Spleen (tissue), 11 donors: ENCODE results near the gene GARIN5B. TPM values are rescaled to one million over a fixed set of nuclear protein-coding genes. Genes with fewer than 3 reads are reported as not detected.

Experiments
- DNase-seq: peaks from one replicate; pipeline ENCODE4 v3.0.0-alpha.2; 2020
- H3K27ac ChIP-seq, 8 donors: fragments of 200-600 bp; sonication (generic) in 7 of 8; 1 replicate in 4 of 8; 2 replicates in 4 of 8; pipeline versions ENCODE4 v1.5.0 to v1.8.0; 2016 to 2021; ENCODE audit warnings: inconsistent platforms in 4 of 8, mild to moderate bottlenecking in 4 of 8, moderate library complexity in 1 of 8
- H3K27me3 ChIP-seq, 7 donors: fragments of 200-600 bp; sonication (generic) in 6 of 7; replicated peaks in 1 of 7; 1 replicate in 4 of 7; 2 replicates in 3 of 7; pipeline versions ENCODE4 v1.5.0 to v1.8.0; 2016 to 2021; ENCODE audit warnings: inconsistent platforms in 3 of 7, mild to moderate bottlenecking in 1 of 7
- H3K36me3 ChIP-seq, 6 donors: fragments of 200-600 bp; sonication (generic) in 5 of 6; 1 replicate in 4 of 6; 2 replicates in 2 of 6; pipeline versions ENCODE4 v1.5.0 to v1.8.0; 2016 to 2021; ENCODE audit warnings: inconsistent platforms in 2 of 6
- H3K4me1 ChIP-seq, 6 donors: fragments of 200-600 bp; sonication (generic) in 5 of 6; 1 replicate in 3 of 6; 2 replicates in 3 of 6; pipeline versions ENCODE4 v1.5.0 to v1.8.0; 2016 to 2021; ENCODE audit warnings: inconsistent platforms in 3 of 6
- H3K4me3 ChIP-seq, 8 donors: fragments of 200-600 bp; sonication (generic) in 7 of 8; 1 replicate in 4 of 8; 2 replicates in 4 of 8; pipeline versions ENCODE4 v1.5.0 to v1.8.0; 2016 to 2021; ENCODE audit warnings: inconsistent platforms in 4 of 8, mild to moderate bottlenecking in 4 of 8, moderate library complexity in 2 of 8
- H3K9me3 ChIP-seq, 8 donors: fragments of 200-600 bp; sonication (generic) in 7 of 8; 1 replicate in 4 of 8; 2 replicates in 4 of 8; pipeline versions ENCODE4 v1.5.0 to v1.8.0; 2016 to 2021; ENCODE audit warnings: inconsistent platforms in 4 of 8
- CTCF ChIP-seq, 11 experiments: fragments of 200-600 bp in 7 of 11; fragments of 450-650 bp in 4 of 11; sonication (generic) in 4 of 11; IDR thresholded peaks in 8 of 11; conservative IDR thresholded peaks in 3 of 11; 1 replicate in 7 of 11; 2 replicates in 4 of 11; pipeline versions ENCODE4 v1.4.0 to v1.8.0; 2016 to 2021; ENCODE audit warnings: antibody characterized with exemption in 11 of 11, inconsistent platforms in 4 of 11, mild to moderate bottlenecking in 1 of 11
- POLR2A ChIP-seq, 3 donors: fragments of 450-650 bp; IDR thresholded peaks; one replicate each; pipeline ENCODE4 v1.5.1; 2017; ENCODE audit warnings: antibody characterized with exemption in 3 of 3, mild to moderate bottlenecking in 1 of 3
- POLR2AphosphoS5 ChIP-seq, 3 donors: sonication (generic); formaldehyde crosslinking; IDR thresholded peaks; one replicate each; pipeline ENCODE4 v1.5.1; 2017; ENCODE audit warnings: antibody characterized with exemption in 3 of 3
- WGBS, 5 donors: extraction: QIAGEN DNeasy Blood & Tissue Kit in 3 of 5; methylation state at CpG; one replicate each; pipeline versions ENCODE4 v1.1.5 to v1.1.7; 2013 to 2018; 5-methylcytosine and 5-hydroxymethylcytosine counted together
- intact Hi-C: fragments of 100-400 bp; cut with DNase I; formaldehyde crosslinking; loops from one replicate; pipeline ENCODE4 v1.15.0; 2023; ENCODE audit warnings: low total_unique reads
- polyA plus RNA-seq, 3 donors: library from polyadenylated mRNA; stranded (reverse); fragments of 200-250 nt; gene quantifications; one replicate each; pipeline ENCODE4 v1.2.1, GENCODE V29; 2013
- total RNA-seq, 7 donors: library from RNA; depleted of rRNA in 3 of 7; stranded (reverse); fragments of >200 nt in 3 of 7; fragmentation: NEBNext Ultra II Directional in 4 of 7; extraction: Animal tissue kit (Norgen Biotek cat#: 25700) in 4 of 7; gene quantifications; one replicate each; pipeline versions ENCODE4 v1.1.0 to v1.2.1, GENCODE V29; 2016 to 2021
- donor health status: healthy with polysubstance abuse.
- donor health status: DM: no; HTN: no; CAD: no; lungs with moderate emphysema.
- donor health status: DM: no; HTN: no; CAD: no.
- donor health status: Bipolar disorder and iron deficiency.
- donor health status: healthy.
- donor health status: DM: no; HTN: no; CAD: no.
- donor health status: DM: yes; HTN: yes; CAD: no.

Gene GARIN5B
- total and polyA plus RNA-seq, 10 donors, result not detected

GRCh38 chr19:55305983-55306562 lies 57.0 kb downstream of the GARIN5B start:
- no peak overlapping the region for H3K4me3 ChIP-seq
- intact Hi-C loops, result no loop called here
- H3K9me3 ChIP-seq, result peaks cover 0 to 6% (median 0%) of the 10 kb centered on the region in 8 donors
- no peaks in the 10 kb centered on the region for H3K27me3 ChIP-seq
- H3K36me3 ChIP-seq, result peaks cover 0 to 16% (median 0%) of the 10 kb centered on the region in 6 donors
- no peak overlapping the region for H3K27ac ChIP-seq
- H3K4me1 ChIP-seq, result peaks cover 0 to 17% (median 12%) of the 10 kb centered on the region in 6 donors
- no peak for DNase-seq
- 85 to 93% (median 87%) methylated on average over 15 to 17 of the region's 17 CpGs for WGBS, 5 donors
- TF ChIP-seq POLR2AphosphoS5 (IDR thresholded peaks at IDR 0.05) (no peak), POLR2A (IDR thresholded peaks at IDR 0.05) (no peak), CTCF (IDR thresholded peaks at IDR 0.05 in 8 of 11, conservative IDR thresholded peaks at IDR 0.05 in 3 of 11) (no peak)

DNA sequence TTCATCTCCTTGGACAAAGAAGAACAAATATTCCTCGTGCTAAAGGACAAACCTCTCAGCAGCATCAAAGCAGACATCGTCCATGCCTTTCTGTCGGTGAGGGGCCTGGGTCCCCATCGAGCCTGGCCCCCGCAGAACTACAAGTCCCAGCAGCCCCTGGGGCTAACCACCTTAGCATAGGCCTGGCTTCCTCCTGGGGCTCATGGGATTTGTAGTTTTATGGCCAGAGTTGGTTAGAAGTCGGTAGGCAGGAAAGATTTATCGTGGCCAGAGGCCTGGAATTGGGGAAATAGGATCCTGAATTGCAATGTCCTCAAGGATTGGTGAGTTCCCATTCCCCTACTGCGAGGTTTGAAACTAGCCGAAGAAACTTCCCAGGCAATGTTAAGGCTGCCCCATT lies 57.6 kb downstream of the GARIN5B start:
- peaks cover 0 to 6% (median 0%) of the 10 kb centered on the region in 8 donors for H3K9me3 ChIP-seq
- no peak overlapping the region for H3K4me3 ChIP-seq
- no peaks in the 10 kb centered on the region for H3K27me3 ChIP-seq
- no peak for TF ChIP-seq POLR2A (IDR thresholded peaks at IDR 0.05)
- TF ChIP-seq POLR2AphosphoS5 (IDR thresholded peaks at IDR 0.05), result no peak
- TF ChIP-seq CTCF (IDR thresholded peaks at IDR 0.05 in 8 of 11, conservative IDR thresholded peaks at IDR 0.05 in 3 of 11), result no peak
- peaks cover 0 to 18% (median 12%) of the 10 kb centered on the region in 6 donors for H3K4me1 ChIP-seq
- no peak overlapping the region for H3K27ac ChIP-seq
- 67 to 83% (median 72%) methylated on average over 9 of the region's 9 CpGs for whole genome bisulfite sequencing, 5 donors
- intact Hi-C loops, result no loop called here
- DNase-seq, result no peak
- peaks cover 0 to 16% (median 0%) of the 10 kb centered on the region in 6 donors for H3K36me3 ChIP-seq

DNA sequence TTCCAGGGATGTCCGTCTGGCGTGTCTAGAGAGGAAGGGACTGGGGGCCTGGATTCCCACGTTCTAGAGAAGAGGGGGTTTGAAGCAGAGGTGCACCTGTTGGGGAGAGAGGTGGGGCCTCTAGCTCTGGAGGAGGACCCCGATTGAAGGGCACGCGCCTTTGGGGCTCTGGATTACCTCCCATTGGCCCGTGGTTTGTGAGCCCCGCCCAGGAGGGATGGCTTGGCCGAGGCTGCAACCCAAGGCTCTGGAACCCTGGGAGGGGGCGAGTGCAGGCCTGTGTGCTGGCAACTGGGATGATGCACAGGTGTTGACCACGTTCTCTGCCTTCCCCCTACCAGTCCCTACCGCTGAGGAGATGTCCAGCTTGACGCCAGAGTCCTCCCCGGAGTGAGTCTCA lies 58.1 kb downstream of the GARIN5B start:
- no peak for DNase-seq
- TF ChIP-seq CTCF (IDR thresholded peaks at IDR 0.05 in 8 of 11, conservative IDR thresholded peaks at IDR 0.05 in 3 of 11) (no peak), POLR2AphosphoS5 (IDR thresholded peaks at IDR 0.05) (no peak), POLR2A (IDR thresholded peaks at IDR 0.05) (no peak)
- peaks cover 0 to 18% (median 12%) of the 10 kb centered on the region in 6 donors for H3K4me1 ChIP-seq
- peaks cover 0 to 3% (median 0%) of the 10 kb centered on the region in 7 donors for H3K27me3 ChIP-seq
- intact Hi-C loops, result no loop called here
- no peak overlapping the region for H3K27ac ChIP-seq
- 74 to 88% (median 81%) methylated on average over 13 to 14 of the region's 14 CpGs for WGBS, 5 donors
- no peak overlapping the region for H3K4me3 ChIP-seq
- peaks cover 0 to 6% (median 0%) of the 10 kb centered on the region in 8 donors for H3K9me3 ChIP-seq
- H3K36me3 ChIP-seq, result peaks cover 0 to 16% (median 0%) of the 10 kb centered on the region in 6 donors

Other genes with a start within 250 kb of the GARIN5B start
- 100 to 1,000 TPM in 5 of 7 donors, 10 to 100 TPM in 2; 88.2 to 193 (median 129) TPM for gene PPP1R12C, start 245.6 kb downstream of the GARIN5B start, total RNA-seq
- 100 to 1,000 TPM in 2 of 3 donors, 10 to 100 TPM in 1; 98.2 to 292 (median 263) TPM for gene PPP1R12C, start 245.6 kb downstream of the GARIN5B start, polyA plus RNA-seq
- gene TNNT1, start 214.1 kb downstream of the GARIN5B start, total RNA-seq, result 1 to 10 TPM in 4 of 7 donors, not detected in 3; 1.3 to 5.4 (median 2.6) TPM
- 1 to 10 TPM in 1 of 3 donors, under 1 TPM in 2; 0.26 to 6.2 (median 0.94) TPM for gene TNNT1, start 214.1 kb downstream of the GARIN5B start, polyA plus RNA-seq
- not detected for gene TNNI3, start 205.5 kb downstream of the GARIN5B start, total RNA-seq
- under 1 TPM; 0.15 to 0.74 (median 0.70) TPM for gene TNNI3, start 205.5 kb downstream of the GARIN5B start, polyA plus RNA-seq
- gene DNAAF3, start 196.6 kb downstream of the GARIN5B start, total RNA-seq, result 1 to 10 TPM in 2 of 7 donors, under 1 TPM in 3, not detected in 2; 0.68 to 1.1 (median 0.76) TPM
- under 1 TPM; 0.28 to 0.45 (median 0.36) TPM for gene DNAAF3, start 196.6 kb downstream of the GARIN5B start, polyA plus RNA-seq
- gene SYT5, start 183.0 kb downstream of the GARIN5B start, total RNA-seq, result 1 to 10 TPM in 1 of 7 donors, not detected in 6; 1.4 TPM
- gene SYT5, start 183.0 kb downstream of the GARIN5B start, polyA plus RNA-seq, result under 1 TPM; 0.06 to 0.23 (median 0.13) TPM
- 10 to 100 TPM; 36.8 to 97.9 (median 53.8) TPM for gene PTPRH, start 153.8 kb downstream of the GARIN5B start, total RNA-seq
- gene PTPRH, start 153.8 kb downstream of the GARIN5B start, polyA plus RNA-seq, result 10 to 100 TPM in 2 of 3 donors, 1 to 10 TPM in 1; 6.5 to 31.7 (median 14.9) TPM
- gene TMEM86B, start 134.5 kb downstream of the GARIN5B start, total RNA-seq, result 10 to 100 TPM in 3 of 7 donors, 1 to 10 TPM in 4; 7.5 to 11.7 (median 9.6) TPM
- 10 to 100 TPM; 11.8 to 31.5 (median 28.2) TPM for gene TMEM86B, start 134.5 kb downstream of the GARIN5B start, polyA plus RNA-seq
- 100 to 1,000 TPM; 113 to 150 (median 133) TPM for gene PPP6R1, start 104.2 kb downstream of the GARIN5B start, total RNA-seq
- 10 to 100 TPM; 49.2 to 90.5 (median 65.1) TPM for gene PPP6R1, start 104.2 kb downstream of the GARIN5B start, polyA plus RNA-seq
- gene HSPBP1, start 83.2 kb downstream of the GARIN5B start, total RNA-seq, result 10 to 100 TPM; 14.2 to 26.8 (median 17.6) TPM
- gene HSPBP1, start 83.2 kb downstream of the GARIN5B start, polyA plus RNA-seq, result 10 to 100 TPM; 14.2 to 27.0 (median 26.4) TPM
- 1 to 10 TPM in 5 of 7 donors, under 1 TPM in 2; 0.79 to 2.9 (median 1.7) TPM for gene BRSK1, start 79.3 kb downstream of the GARIN5B start, total RNA-seq
- 1 to 10 TPM in 2 of 3 donors, under 1 TPM in 1; 0.70 to 1.5 (median 1.0) TPM for gene BRSK1, start 79.3 kb downstream of the GARIN5B start, polyA plus RNA-seq
- 10 to 100 TPM in 3 of 7 donors, 1 to 10 TPM in 4; 5.6 to 34.1 (median 9.9) TPM for gene TMEM150B, start 37.9 kb downstream of the GARIN5B start, total RNA-seq
- gene TMEM150B, start 37.9 kb downstream of the GARIN5B start, polyA plus RNA-seq, result 1 to 10 TPM; 1.7 to 6.5 (median 4.1) TPM
- gene KMT5C, start 23.4 kb downstream of the GARIN5B start, total RNA-seq, result 10 to 100 TPM; 10.5 to 18.1 (median 12.8) TPM
- gene KMT5C, start 23.4 kb downstream of the GARIN5B start, polyA plus RNA-seq, result 10 to 100 TPM in 1 of 3 donors, 1 to 10 TPM in 2; 5.7 to 12.2 (median 7.8) TPM
- 1 to 10 TPM in 1 of 7 donors, under 1 TPM in 4, not detected in 2; 0.30 to 1.6 (median 0.63) TPM for gene COX6B2, start 8.5 kb downstream of the GARIN5B start, total RNA-seq
- under 1 TPM in 2 of 3 donors, not detected in 1; 0.06 to 0.08 TPM for gene COX6B2, start 8.5 kb downstream of the GARIN5B start, polyA plus RNA-seq
- under 1 TPM in 1 of 7 donors, not detected in 6; 0.23 TPM for gene IL11, start 7.2 kb upstream of the GARIN5B start, total RNA-seq
- under 1 TPM in 2 of 3 donors, not detected in 1; 0.04 to 0.06 TPM for gene IL11, start 7.2 kb upstream of the GARIN5B start, polyA plus RNA-seq
- not detected for gene TMEM190, start 13.6 kb upstream of the GARIN5B start, total RNA-seq
- gene TMEM190, start 13.6 kb upstream of the GARIN5B start, polyA plus RNA-seq, result under 1 TPM in 1 of 3 donors, not detected in 2; 0.20 TPM
- 1 to 10 TPM; 3.7 to 8.8 (median 5.0) TPM for gene TMEM238, start 21.0 kb upstream of the GARIN5B start, total RNA-seq
- under 1 TPM in 2 of 3 donors, not detected in 1; 0.17 to 0.32 TPM for gene TMEM238, start 21.0 kb upstream of the GARIN5B start, polyA plus RNA-seq
- gene RPL28, start 22.7 kb upstream of the GARIN5B start, total RNA-seq, result 1,000 to 10,000 TPM in 5 of 7 donors, 100 to 1,000 TPM in 2; 581 to 2,029 (median 1,447) TPM
- 1,000 to 10,000 TPM; 3,566 to 4,833 (median 4,082) TPM for gene RPL28, start 22.7 kb upstream of the GARIN5B start, polyA plus RNA-seq
- gene UBE2S, start 44.5 kb upstream of the GARIN5B start, total RNA-seq, result 10 to 100 TPM; 14.4 to 40.8 (median 23.8) TPM
- 10 to 100 TPM in 2 of 3 donors, 1 to 10 TPM in 1; 4.9 to 18.7 (median 11.8) TPM for gene UBE2S, start 44.5 kb upstream of the GARIN5B start, polyA plus RNA-seq
- under 1 TPM in 1 of 7 donors, not detected in 6; 0.27 TPM for gene SHISA7, start 80.0 kb upstream of the GARIN5B start, total RNA-seq
- under 1 TPM in 1 of 3 donors, not detected in 2; 0.03 TPM for gene SHISA7, start 80.0 kb upstream of the GARIN5B start, polyA plus RNA-seq
- gene ISOC2, start 98.4 kb upstream of the GARIN5B start, total RNA-seq, result 10 to 100 TPM; 38.6 to 85.0 (median 54.5) TPM
- gene ISOC2, start 98.4 kb upstream of the GARIN5B start, polyA plus RNA-seq, result 10 to 100 TPM; 55.6 to 98.7 (median 64.5) TPM
- gene C19orf85, start 101.5 kb upstream of the GARIN5B start, total RNA-seq, result not detected
- not detected for gene C19orf85, start 101.5 kb upstream of the GARIN5B start, polyA plus RNA-seq
- 10 to 100 TPM in 3 of 7 donors, 1 to 10 TPM in 4; 4.4 to 13.6 (median 9.7) TPM for gene ZNF628, start 113.4 kb upstream of the GARIN5B start, total RNA-seq
- 1 to 10 TPM; 1.4 to 8.2 (median 1.7) TPM for gene ZNF628, start 113.4 kb upstream of the GARIN5B start, polyA plus RNA-seq
- gene NAT14, start 121.9 kb upstream of the GARIN5B start, total RNA-seq, result 10 to 100 TPM in 1 of 7 donors, 1 to 10 TPM in 6; 1.9 to 10.3 (median 6.9) TPM
- 10 to 100 TPM; 13.8 to 17.7 (median 15.5) TPM for gene NAT14, start 121.9 kb upstream of the GARIN5B start, polyA plus RNA-seq
- gene SSC5D, start 125.2 kb upstream of the GARIN5B start, total RNA-seq, result 10 to 100 TPM; 11.0 to 30.6 (median 24.1) TPM
- gene SSC5D, start 125.2 kb upstream of the GARIN5B start, polyA plus RNA-seq, result 1 to 10 TPM in 2 of 3 donors, under 1 TPM in 1; 0.61 to 7.4 (median 2.5) TPM
- not detected for gene SBK2, start 173.9 kb upstream of the GARIN5B start, total RNA-seq
- not detected for gene SBK2, start 173.9 kb upstream of the GARIN5B start, polyA plus RNA-seq
- gene SBK3, start 182.3 kb upstream of the GARIN5B start, total RNA-seq, result not detected
- gene SBK3, start 182.3 kb upstream of the GARIN5B start, polyA plus RNA-seq, result not detected
- gene ZNF579, start 217.6 kb upstream of the GARIN5B start, total RNA-seq, result 10 to 100 TPM in 2 of 7 donors, 1 to 10 TPM in 4, under 1 TPM in 1; 0.72 to 10.6 (median 6.5) TPM
- gene ZNF579, start 217.6 kb upstream of the GARIN5B start, polyA plus RNA-seq, result 1 to 10 TPM; 2.8 to 6.9 (median 3.4) TPM
- gene FIZ1, start 236.3 kb upstream of the GARIN5B start, total RNA-seq, result 10 to 100 TPM in 5 of 7 donors, 1 to 10 TPM in 2; 7.6 to 17.3 (median 11.4) TPM
- 10 to 100 TPM in 1 of 3 donors, 1 to 10 TPM in 2; 5.1 to 11.5 (median 7.8) TPM for gene FIZ1, start 236.3 kb upstream of the GARIN5B start, polyA plus RNA-seq
- 10 to 100 TPM; 19.7 to 42.5 (median 23.9) TPM for gene ZNF524, start 237.0 kb upstream of the GARIN5B start, total RNA-seq
- 10 to 100 TPM; 33.3 to 57.8 (median 39.2) TPM for gene ZNF524, start 237.0 kb upstream of the GARIN5B start, polyA plus RNA-seq
- 10 to 100 TPM; 12.2 to 23.3 (median 17.8) TPM for gene ZNF865, start 242.4 kb upstream of the GARIN5B start, total RNA-seq
- gene ZNF865, start 242.4 kb upstream of the GARIN5B start, polyA plus RNA-seq, result 10 to 100 TPM in 1 of 3 donors, 1 to 10 TPM in 2; 4.8 to 10.4 (median 5.3) TPM